IPS DF 4.7 (cell line): ENCODE measurements around the gene SNX25.
"Not testable (repeated sequence)": the region's sequence is repeated elsewhere in the genome, so short reads cannot be mapped to it uniquely, and the experiment has no call there.

Experiments used
- DNase-seq: peaks from one replicate; pipeline ENCODE4 v3.0.0-alpha.2; 2013; ENCODE audit warnings: low spot score; ENCODE audit errors: extremely low read depth

The SNX25 gene

DNA sequence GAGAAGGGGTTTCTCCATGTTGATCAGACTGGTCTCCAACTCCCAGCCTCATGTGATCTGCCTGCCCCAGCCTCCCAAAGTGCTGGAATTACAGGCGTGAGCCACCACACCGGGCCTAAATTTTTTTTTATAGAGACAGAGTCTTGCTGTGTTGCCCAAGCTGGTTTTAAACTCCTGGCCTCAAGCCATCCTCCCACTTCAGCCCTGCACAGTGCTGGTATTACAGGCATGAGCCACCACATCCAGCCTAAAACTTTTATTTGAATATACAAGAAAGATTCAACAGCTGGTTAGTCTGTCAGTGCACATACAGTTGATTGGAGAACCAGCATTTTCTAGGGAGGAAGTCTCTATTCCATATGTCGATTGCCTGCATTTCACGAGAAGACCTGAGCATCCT, 95.1 kb downstream of the SNX25 start:
- no peak for DNase-seq

DNA sequence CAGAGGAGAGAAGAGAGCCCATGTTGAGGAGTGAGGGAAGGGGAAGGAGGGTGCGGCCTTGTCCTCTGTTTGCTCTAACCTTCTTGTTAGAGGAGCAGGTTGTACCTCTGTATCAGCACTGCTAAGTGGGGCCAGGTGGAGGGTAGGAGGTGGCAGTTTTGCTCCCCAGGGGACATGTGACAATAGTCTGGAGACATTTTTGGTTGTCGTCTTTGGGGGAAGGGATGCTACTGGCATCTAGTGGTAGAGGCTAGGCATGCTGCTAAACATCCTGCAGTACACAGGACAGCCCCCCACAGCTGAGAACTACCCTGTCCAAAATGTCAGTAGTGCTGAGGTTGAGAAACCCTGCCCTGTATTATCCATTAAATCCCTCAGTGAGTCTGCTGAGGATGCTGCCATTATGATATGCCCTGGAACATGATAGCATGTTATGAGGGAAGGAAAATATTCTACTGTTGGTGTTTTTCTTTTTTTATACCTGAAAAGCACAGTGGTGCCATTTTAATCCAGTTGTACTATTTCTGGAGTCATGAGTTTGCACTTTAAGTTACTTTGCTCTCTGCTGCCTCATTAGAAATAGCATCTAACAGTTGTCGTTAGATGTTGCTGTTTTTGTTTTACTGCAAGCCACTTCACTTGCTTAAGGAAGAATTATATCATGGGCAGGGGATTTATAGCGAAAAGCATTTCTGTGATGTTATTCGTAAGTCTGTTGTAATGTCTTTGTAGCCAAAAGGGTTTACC, 95.7 kb downstream of the SNX25 start:
- DNase-seq, result no peak

DNA sequence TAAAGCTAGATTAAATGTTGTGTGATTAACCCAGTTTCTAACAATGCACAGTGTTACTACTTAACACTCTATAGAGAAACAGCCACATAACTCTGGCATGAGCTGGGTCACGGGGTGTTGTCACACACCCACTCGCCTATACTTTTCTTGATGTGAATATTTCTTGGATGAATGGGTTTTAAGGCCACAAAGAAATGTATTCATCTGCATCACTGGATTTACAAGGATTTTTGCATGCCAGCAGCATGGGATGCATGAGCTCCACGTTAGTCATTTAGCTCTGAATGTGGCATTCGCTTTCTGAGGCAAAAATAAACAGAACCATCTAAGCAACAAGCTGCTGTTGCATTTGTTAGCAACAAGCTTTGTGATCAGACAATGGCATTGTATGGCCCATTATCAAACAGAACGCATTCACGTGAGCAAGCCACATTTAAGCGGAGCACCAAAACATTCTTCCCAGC, 96.6 kb downstream of the SNX25 start:
- DNase-seq, result no peak

DNA sequence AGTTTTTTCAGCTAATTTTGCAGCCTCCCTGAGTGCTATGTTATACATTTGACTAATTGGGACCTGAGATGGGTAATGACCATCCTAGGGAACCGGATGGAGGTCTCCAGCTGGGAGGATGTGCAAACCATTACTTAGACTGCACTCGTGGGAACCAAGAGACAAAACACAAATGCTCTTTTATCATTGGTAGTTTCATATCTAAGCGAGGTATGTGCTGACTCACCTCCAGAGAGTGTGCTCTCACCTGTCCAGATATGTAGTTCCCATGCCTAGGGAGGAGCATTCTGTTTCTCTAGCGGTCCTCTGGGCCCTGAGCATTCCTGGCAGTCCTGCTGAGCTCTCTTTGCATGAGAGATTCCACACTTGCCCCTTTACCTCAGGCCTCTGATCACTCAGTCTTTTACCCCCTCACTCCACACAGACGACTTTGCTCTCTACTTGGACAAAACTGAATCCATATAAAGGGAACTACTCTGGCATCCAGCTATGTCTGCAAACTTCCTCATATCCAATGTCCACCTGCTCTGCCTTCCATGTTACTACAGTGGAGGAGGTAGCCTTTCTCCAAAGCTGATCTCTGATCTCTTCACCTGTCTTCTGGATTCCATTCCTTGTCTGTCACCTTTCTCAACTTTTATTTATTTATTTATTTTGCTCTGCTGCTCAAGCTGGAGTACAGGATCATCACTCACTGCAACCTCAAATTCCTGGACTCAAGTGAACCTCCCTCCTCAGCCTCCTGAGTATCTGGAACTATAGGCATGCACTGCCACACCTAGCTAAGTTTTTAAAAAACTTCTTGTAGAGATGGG, 97.9 kb downstream of the SNX25 start:
- no peak for DNase-seq

DNA sequence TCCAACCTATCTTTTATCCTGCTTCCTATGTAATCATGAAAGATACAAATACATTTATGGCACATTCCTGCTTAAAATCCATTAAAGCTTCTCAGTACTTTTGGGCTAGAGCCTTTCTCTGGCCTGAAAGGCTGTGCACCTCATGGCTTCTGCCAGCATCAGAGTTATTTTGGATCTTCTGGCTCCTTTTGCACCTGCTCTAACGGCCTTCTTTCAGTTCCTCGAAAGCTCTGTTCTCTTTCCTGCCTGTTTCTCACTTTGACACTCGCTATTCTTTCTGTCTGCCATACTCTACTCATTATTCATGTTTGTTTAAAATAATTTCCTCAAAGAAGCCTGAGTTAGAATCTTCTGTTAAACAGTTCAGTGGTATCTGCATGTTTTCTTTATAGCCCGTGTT, 100.4 kb downstream of the SNX25 start:
- DNase-seq, result no peak

DNA sequence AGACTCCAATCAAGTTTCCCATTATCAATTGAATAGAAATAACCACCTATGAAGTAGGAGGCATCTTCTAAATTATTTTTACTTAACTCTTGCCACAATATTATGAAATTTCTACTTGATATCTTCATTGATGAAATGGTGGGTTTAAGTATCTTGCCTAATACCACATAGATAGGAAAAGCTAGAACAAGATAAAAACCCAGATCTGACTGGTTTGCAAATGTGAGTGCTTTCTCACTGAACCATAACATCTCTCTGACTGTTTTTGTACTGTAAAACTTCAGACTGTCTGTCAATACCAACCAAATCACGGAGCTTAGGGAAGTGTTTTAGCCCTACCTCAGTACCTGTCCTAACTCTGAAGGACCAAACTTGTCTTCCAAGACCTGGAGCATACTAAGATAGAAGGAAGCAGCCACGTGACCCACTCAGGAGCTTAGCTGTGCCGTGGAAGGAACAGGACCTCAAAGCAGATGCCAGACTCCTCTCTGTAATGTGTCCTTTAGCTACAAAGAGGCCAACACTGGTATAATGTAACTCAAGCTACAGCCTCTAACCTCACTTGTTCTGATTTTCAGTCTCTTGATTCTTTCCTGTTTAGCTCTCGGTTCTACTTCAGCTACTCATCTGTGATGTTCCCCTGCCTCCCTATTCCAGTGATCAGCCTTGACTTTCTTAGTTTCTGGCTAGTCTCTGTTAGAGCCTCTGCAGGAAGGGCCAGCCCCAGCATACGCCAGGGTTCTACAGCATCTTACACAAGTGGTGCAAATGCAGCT, 101.9 kb downstream of the SNX25 start:
- DNase-seq, result no peak

DNA sequence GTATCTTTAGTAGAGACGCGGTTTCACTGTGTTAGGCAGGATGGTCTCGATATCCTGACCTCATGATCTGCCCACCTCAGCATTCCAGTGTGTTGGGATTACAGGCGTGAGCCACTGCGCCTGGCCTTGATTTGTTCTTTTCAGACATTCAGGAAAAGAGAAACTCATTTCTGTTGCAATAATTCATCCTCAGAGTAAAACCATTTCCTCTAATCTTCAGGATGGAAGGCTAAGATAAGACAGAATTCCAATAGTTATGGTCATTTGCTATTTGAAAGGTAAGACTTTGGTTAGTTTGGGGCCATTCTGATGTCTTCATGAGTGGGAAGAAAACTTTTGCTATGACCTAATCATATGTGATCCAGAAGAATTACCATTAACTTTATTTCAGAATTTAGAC, 103.3 kb downstream of the SNX25 start:
- no peak for DNase-seq

DNA sequence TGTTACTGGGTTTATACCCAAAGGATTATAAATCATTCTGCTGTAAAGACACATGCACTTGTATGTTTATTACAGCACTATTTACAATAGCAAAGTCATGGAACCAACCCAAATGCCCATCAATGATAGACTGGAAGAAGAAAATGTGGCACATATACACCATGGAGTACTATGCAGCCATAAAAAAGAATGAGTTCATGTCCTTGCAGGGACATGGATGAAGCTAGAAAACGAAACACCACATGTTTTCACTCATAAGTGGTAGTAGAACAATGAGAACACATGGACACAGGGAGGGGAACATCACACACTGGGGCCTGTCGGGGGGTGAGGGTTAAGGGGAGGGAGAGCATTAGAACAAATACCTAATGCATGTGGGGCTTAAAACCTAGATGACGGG, 108.1 kb downstream of the SNX25 start:
- not testable (repeated sequence) for DNase-seq

DNA sequence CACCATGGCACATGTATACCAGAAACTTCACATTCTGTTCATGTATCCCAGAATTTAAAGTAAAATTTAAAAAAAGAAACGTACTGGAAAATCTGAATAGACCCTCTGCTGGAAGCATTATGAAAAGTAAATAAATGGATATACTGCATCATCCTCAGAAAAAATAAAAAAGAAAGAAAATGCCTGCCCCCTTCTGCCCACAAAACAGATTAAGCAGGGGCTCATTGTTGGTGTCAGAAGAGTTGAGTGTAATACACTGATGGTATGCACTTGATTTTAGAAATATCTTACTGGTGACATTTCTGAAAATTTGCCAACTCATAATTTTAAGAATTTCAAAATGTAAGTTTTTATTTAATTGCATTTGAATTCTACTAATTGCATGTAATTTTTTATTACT, 108.5 kb downstream of the SNX25 start:
- DNase-seq, result no peak

DNA sequence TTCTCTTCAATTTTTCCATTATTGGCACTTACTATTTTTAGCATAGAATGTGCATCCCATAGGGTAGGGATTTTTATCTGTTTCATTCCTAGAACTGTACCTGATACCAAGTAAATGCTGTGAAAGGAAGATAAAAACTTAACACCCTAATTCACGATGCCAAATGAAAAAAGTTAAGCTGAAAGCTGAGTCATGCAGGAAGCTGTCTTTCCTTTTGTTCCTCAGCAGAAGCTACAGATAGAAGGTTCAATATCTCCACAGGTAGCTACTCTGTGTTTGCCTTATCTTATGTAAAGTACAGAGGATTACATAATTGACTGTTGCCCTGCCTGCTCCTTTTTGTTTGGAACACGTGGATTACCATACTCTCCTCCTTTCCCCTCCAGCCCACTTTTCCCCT, 109.3 kb downstream of the SNX25 start:
- no peak for DNase-seq

DNA sequence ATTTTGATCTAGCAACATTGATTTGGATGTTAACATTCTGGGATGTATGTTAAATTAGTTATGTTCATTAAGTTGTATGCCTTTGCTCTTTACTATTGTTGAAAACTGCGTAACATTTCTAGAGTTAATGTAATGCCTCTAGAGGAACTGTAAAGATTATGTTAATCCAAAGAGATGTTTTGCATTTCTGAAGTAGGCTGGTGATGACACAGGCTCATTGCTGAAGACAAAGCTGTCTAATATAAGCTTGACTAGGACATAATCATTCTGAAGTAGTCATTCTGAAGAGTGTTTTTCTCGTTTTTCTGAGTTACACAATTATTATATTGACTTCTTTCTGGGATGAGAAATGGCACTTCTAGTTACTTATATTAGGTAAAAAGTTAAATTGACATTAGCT, 113.4 kb downstream of the SNX25 start:
- DNase-seq, result no peak

DNA sequence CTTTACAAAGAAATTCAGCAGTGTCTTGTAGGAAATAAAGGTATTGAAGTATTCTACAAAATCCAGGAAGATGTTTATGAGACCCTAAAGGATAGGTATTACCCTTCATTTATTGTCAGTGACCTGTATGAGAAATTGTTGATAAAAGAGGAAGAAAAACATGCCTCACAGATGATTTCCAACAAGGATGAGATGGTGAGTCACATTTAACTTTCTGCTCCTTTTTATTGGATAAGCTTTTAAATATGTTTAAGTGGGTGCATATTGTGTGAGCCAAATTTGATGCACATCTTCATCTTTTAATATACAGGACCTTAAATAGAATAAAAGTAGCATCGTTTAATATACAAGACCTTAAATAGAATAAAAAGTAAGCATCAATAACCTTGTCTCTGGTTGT, 114.2 kb downstream of the SNX25 start:
- no peak for DNase-seq

DNA sequence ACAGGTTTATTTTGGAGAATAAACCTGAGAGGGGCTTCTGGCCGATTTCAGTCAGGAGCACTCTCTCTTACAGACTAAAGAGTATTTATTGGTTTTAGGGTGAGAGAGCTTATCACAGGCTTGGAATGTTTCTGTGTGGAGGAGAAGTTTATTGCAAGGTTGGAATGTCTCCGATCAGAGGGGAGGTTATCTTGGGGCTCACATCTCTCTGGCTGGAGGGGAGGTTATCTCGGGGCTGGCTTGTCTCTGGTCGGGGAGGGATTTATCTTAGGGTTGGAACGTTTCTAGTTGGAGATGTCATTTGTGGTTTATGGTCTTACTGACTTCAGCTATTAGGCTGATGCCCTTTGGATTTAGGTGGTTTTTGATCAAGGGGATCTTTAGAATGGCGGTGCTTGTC, 115.0 kb downstream of the SNX25 start:
- DNase-seq, result not testable (repeated sequence)

DNA sequence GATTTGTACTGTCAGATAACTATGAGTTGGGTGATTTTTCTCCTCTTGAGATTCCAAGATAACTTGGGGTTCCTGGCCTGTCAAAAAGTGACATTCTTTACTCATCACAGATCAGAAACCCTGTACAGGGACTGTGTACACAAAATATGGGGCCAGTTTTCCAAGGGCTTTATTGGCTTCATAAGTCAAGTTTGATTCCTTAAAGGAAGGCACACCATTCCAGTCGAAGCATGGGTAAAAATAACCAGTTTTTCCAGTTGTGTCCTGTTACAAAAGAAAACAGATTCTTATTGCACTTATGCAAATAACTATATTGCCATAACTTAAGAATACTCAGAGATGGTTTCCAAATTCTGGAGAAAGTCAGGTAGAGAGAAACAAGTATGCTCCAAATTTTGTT, 116.3 kb downstream of the SNX25 start:
- DNase-seq, result not testable (repeated sequence)

DNA sequence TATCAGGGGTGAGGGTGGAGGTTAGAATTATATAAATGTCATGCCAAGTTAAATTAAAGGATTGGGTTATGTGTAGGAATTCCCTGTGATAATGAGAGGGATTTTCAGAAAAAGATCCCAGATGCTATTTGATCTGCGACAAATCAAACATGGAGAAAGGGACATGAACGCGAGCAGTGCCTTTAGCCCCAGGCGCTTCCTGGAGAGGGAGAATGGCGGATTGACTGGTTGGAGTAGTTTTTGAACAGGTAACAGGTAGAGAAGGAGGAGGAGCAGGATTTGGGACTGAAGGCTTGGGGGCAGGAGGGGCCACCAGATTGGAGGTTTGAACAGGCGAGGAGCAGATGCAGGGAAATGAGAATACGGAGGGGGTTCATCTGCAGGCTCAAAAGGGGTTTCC, 119.2 kb downstream of the SNX25 start:
- no peak for DNase-seq

DNA sequence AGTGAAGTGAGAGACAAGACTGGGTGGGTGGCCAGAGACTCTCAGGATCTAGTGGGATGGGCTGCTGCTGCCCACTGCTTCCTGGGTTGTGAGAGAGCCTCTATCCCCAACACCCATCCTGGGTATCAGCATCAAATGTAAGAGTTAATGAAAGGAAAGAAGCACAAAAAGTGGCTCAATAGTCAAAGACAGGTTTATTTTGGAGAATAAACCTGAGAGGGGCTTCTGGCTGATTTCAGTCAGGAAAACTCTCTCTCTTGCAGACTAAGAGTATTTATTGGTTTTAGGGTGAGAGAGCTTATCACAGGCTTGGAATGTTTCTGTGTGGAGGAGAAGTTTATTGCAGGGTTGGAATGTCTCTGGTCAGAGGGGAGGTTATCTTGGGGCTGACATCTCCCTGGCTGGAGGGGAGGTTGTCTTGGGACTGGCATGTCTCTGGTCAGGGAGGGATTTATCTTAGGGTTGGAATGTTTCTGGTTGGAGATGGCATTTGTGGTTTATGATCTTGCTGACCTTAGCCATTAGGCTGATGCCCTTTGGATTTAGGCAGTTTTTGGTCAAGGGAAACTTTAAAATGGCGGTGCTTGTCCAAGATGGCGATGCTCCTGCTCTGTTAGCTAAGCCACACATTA, 120.6 kb downstream of the SNX25 start:
- not testable (repeated sequence) for DNase-seq

DNA sequence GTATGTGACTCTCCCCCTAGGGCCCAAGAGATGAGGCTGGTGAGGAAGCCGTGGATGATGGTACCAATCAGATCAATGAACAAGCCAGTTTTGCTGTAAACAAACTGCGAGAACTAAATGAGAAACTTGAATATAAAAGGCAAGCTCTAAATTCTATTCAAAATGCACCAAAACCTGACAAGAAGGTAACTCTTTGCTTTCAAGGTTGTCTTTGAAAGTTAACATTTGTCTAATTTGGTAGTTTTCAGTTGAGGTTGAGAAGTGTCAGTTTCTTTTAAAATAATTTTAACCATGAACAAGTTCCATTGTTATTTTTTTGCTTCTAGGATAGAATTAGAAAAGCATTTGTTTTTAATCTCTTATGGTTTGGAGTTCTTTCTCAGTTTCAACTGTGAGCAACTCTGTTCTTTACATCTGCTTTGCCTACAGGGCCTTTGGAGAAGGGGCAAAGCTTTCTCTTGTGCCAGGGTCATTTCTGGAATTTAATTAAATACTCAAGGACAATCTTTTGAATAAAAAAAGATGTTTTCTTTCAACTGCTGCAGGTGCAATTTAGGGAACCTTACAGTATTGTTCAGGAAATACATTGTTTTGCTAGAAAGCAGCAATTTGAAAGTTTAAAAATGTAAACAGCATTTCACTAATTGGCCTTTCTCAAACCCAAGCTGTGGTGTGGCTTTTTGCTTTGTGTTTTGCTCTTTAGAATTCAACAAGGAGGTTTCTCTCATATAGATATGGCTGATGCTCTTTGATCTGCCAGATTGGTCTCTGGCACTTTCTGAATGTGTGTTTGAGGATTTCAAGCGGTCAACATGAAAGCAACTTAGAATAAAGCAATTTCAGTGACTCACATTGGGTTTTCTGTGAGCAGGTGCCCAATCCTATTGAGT, 123.4 kb downstream of the SNX25 start:
- no peak for DNase-seq

DNA sequence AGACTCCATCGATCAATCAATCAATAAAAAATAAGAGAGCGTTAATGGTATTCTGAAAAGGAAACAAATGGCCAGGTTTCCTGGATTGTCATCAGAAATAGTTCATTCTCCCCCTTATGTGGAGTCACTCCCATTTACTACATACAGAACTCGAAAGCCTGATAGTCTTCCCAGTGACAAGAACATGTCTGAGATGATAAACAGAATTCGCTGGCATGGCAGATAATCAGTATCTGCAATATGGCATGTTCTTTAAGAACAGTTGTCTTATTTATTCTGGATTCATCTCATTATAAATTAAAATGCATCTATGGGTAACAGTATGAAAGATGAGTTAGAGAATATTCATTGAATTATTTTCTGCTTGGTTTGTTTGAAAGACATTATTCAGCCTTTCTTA, 124.9 kb downstream of the SNX25 start:
- no peak for DNase-seq

DNA sequence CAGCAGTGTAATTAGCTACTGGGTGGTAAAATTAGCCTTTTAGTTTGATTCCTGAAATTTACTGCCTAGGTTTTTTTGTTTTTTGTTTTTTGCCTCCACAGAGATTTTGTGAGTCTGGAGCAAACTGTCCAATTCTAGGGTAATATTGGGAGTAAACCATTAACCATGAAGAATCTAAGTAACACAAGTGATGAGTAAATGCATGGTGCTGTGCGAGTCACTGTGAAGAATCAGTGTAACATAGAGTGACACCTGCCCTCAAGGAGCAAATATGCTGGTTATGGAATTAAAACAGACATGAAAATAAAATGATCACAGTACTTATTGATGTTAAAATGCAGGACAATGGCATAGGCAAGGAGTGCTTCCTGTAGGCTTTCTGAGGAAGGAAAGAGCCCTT, 126.2 kb downstream of the SNX25 start:
- DNase-seq, result no peak

DNA sequence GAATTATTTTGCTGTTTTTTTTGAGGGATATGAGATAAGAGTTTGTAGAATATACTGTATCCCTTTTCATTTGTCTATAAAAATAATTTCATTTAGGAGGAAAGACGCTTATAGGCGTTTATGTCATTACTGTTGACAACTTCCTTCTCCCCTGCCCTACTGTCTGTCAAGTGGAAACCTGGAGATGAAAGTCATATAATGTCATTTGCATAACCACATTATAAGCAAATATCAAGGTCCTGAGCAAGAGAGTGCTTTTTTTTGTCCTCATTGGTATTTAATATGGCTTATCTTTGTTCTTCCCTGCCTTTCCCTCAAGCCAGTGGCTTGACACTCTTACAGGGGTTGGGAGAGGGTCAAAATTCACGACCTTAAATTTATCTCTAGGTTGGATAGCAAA, 130.5 kb downstream of the SNX25 start:
- no peak for DNase-seq

DNA sequence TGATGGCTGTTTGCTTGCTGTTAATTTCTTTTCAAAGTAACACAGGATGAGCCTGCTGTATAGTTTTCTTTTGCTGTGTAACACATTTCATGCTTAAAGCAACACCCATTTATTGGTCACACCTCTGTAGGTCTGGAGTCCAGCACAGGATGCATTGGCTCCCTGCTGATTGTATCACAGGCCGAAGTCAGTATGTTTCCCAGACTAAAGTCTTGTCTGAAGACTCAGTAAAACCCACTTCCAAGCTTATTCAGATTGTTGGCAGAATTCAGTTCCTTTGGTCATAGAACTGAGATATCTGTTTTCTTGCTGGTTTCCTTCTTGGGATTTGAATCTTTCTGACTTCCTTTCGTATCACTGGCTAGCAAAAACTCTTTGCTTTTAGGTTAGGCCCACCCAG, 132.0 kb downstream of the SNX25 start:
- no peak for DNase-seq
